Panc1 (cell line): Measurements from ENCODE around the gene LCE7A.
A peak's percentile ranks its signal among the peaks of the same experiment; 100 is the strongest.

Experiments used
- POLR2AphosphoS5 ChIP-seq: IDR thresholded peaks from 2 replicates; pipeline ENCODE4 v1.6.1; 2012; ENCODE audit warnings: mild to moderate bottlenecking, low read depth, low read length, moderate library complexity
- TF ChIP-seq, protein P1 (sequence below): fragments of 450-650 bp; IDR thresholded peaks from 2 replicates; pipeline ENCODE4 v1.5.1; 2017; ENCODE audit warnings: mild to moderate bottlenecking

DNA sequence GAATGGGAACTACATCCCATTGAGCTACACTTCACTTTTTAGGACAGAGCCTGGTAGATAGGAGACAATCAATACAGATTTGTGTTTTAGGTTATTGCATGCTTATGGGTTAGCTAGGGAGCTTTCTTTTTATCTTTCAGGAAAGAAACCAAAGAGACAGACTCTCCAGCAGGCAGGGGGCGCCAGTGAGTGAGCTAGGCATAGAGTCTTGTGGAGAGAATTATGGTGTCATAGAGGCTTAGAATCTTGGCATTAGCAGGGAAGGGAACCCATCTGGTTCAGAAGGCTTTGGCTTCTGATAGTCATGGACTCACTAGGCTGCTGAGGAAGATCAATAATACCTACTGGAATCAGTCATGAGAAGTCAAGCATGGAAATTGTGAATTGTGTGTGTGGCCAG, 18.2 kb downstream of the LCE7A start, which contains the start of gene SMCP:
- TF ChIP-seq, protein P1, sequence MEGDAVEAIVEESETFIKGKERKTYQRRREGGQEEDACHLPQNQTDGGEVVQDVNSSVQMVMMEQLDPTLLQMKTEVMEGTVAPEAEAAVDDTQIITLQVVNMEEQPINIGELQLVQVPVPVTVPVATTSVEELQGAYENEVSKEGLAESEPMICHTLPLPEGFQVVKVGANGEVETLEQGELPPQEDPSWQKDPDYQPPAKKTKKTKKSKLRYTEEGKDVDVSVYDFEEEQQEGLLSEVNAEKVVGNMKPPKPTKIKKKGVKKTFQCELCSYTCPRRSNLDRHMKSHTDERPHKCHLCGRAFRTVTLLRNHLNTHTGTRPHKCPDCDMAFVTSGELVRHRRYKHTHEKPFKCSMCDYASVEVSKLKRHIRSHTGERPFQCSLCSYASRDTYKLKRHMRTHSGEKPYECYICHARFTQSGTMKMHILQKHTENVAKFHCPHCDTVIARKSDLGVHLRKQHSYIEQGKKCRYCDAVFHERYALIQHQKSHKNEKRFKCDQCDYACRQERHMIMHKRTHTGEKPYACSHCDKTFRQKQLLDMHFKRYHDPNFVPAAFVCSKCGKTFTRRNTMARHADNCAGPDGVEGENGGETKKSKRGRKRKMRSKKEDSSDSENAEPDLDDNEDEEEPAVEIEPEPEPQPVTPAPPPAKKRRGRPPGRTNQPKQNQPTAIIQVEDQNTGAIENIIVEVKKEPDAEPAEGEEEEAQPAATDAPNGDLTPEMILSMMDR: peak; percentile 44; the same call in 1 of the 2 replicates
- TF ChIP-seq POLR2AphosphoS5: no peak
